HG03025 (cell line): Measurements from ENCODE around the gene RPS10.
A peak's percentile ranks its signal among the peaks of the same experiment; 100 is the strongest.

ENCODE experiments used
- ATAC-seq: cut with Tn5 transposase; IDR thresholded peaks from one replicate; pipeline ENCODE4 v1.9.1; 2021; ENCODE audit warnings: mild to moderate bottlenecking, moderate library complexity; ENCODE audit not compliant: unreplicated experiment, low FRiP score

The RPS10 gene

GRCh38 chr6:34425498-34426410, at the start of gene RPS10:
TSS of gene RPS10 (minus strand) at chr6:34426069. CDS start at chr6:34425221, 848 bp downstream.
- ATAC-seq = peak; percentile 77

- ATAC-seq = no peak
These were observed 49.4 kb upstream of the RPS10 start for GRCh38 chr6:34475238-34475682.

GRCh38 chr6:34474754-34475153, 48.9 kb upstream of the RPS10 start:
- ATAC-seq = no peak

GRCh38 chr6:34473967-34474366, 48.1 kb upstream of the RPS10 start:
- ATAC-seq = no peak

GRCh38 chr6:34472425-34472824, 46.6 kb upstream of the RPS10 start:
- ATAC-seq = no peak

GRCh38 chr6:34469499-34469898, 43.6 kb upstream of the RPS10 start:
- ATAC-seq = no peak

- no peak for ATAC-seq
These were observed 42.6 kb upstream of the RPS10 start for GRCh38 chr6:34468378-34468892.

GRCh38 chr6:34466242-34467185, 40.6 kb upstream of the RPS10 start:
- no peak for ATAC-seq

- no peak for ATAC-seq
These were observed 39.8 kb upstream of the RPS10 start, which contains the start of gene PACSIN1 for GRCh38 chr6:34465531-34466241. TSS of gene PACSIN1 (plus strand) at chr6:34466076. CDS start at chr6:34526306, 60,230 bp downstream.

GRCh38 chr6:34463849-34464248, 38.0 kb upstream of the RPS10 start:
- no peak for ATAC-seq

- no peak for ATAC-seq
These were observed 37.4 kb upstream of the RPS10 start for GRCh38 chr6:34463299-34463698.

GRCh38 chr6:34462551-34462971, 36.7 kb upstream of the RPS10 start:
- ATAC-seq = no peak

- ATAC-seq = no peak
These were observed 36.1 kb upstream of the RPS10 start for GRCh38 chr6:34462010-34462409.

- no peak for ATAC-seq
These were observed 35.1 kb upstream of the RPS10 start for GRCh38 chr6:34460796-34461507.

GRCh38 chr6:34459899-34460593, 34.2 kb upstream of the RPS10 start:
- ATAC-seq = no peak

GRCh38 chr6:34457742-34458735, 32.2 kb upstream of the RPS10 start:
- ATAC-seq = no peak

- no peak for ATAC-seq
These were observed 31.5 kb upstream of the RPS10 start for GRCh38 chr6:34457382-34457741.

- no peak for ATAC-seq
These were observed 30.0 kb upstream of the RPS10 start for GRCh38 chr6:34455831-34456230.
